ENCODE measurements around the gene VTI1A. TPM values are rescaled to one million over a fixed set of nuclear protein-coding genes. Genes with fewer than 3 reads are reported as not detected.

The VTI1A gene
- total and polyA plus RNA-seq, 2 of the 8 experiments (the other 6 are each of a cell fraction or from before 2014, with no cell fraction given) = 6.0 to 20.0 TPM

- Histone ChIP-seq H3K9ac (replicated peaks in 1 of 4; ENCODE audit: extremely low read depth in 1 of 4, low read depth in 3 of 4, low read length in 3 of 4) (no peak overlapping the region), H3K79me1 (ENCODE audit: low read depth, low read length) (no peaks in the 10 kb centered on the region), H3K79me2 (ENCODE audit: control insufficient read depth in 1 of 2, insufficient read depth in 2 of 2, low read length in 2 of 2) (no peaks in the 10 kb centered on the region), H2AK5ac (ENCODE audit: low read depth, low read length) (no peak overlapping the region), H3K27ac (ENCODE audit: low read depth, low read length) (no peak overlapping the region), H2BK15ac (ENCODE audit: low read length) (no peak overlapping the region), H3K4me1 (replicated peaks in 1 of 4; ENCODE audit: control insufficient read depth in 3 of 4, insufficient read depth in 4 of 4, low read length in 3 of 4) (peaks cover 5 to 19% (median 10%) of the 10 kb centered on the region in 4 experiments; a peak in 6 of 7 replicates), H2BK120ac (replicated peaks; ENCODE audit: low read depth, low read length) (no peak overlapping the region), H3K9me3 (ENCODE audit: insufficient read depth in 2 of 2, low read depth in 1 of 2, low read length in 1 of 2) (no peaks in the 10 kb centered on the region), H3K23me2 (ENCODE audit: low read depth, low read length) (no peaks in the 10 kb centered on the region), H3K4me3 (ENCODE audit: extremely low read depth in 1 of 4, insufficient read depth in 2 of 4, low read depth in 3 of 4, low read length in 4 of 4) (no peak overlapping the region), H3K23ac (ENCODE audit: insufficient read length) (no peak overlapping the region), H3K56ac (replicated peaks; ENCODE audit: insufficient read length, low read depth, low read length) (no peak overlapping the region), H3K18ac (ENCODE audit: extremely low read depth, low read length) (no peak overlapping the region), H2AFZ (ENCODE audit: low read length) (no peak overlapping the region), H4K8ac (ENCODE audit: extremely low read depth, insufficient read depth, low read length) (no peak overlapping the region), H3K14ac (ENCODE audit: insufficient read length) (no peak overlapping the region), H3K36me3 (ENCODE audit: control insufficient read depth in 2 of 4, insufficient read depth in 4 of 4, low read length in 3 of 4) (no peaks in the 10 kb centered on the region; a peak in 1 of 8 replicates), H3K4me2 (ENCODE audit: insufficient read depth in 1 of 2, low read depth in 2 of 2, low read length in 2 of 2) (no peak overlapping the region), H2BK20ac (ENCODE audit: low read length) (no peak overlapping the region), H2BK5ac (ENCODE audit: low read depth, low read length) (no peak overlapping the region), H3K4ac (replicated peaks; ENCODE audit: insufficient read length, low read depth, low read length) (no peak overlapping the region), H4K20me1 (replicated peaks in 1 of 2; ENCODE audit: control insufficient read depth in 1 of 2, insufficient read depth in 2 of 2, low read length in 2 of 2) (no peaks in the 10 kb centered on the region), H4K91ac (replicated peaks; ENCODE audit: insufficient read length, low read length) (no peak overlapping the region), H3K27me3 (replicated peaks in 1 of 4; ENCODE audit: control insufficient read depth in 3 of 4, extremely low read depth in 1 of 4, insufficient read depth in 3 of 4, low read length in 3 of 4) (no peaks in the 10 kb centered on the region), H2BK12ac (ENCODE audit: low read depth, low read length) (no peak overlapping the region), H4K5ac (ENCODE audit: insufficient read length, low read depth, low read length) (no peak overlapping the region)
- TF ChIP-seq TBP (IDR thresholded peaks at IDR 0.05; ENCODE audit: low read depth, low read length) = no peak
- TF ChIP-seq RBBP5 (IDR thresholded peaks at IDR 0.05; ENCODE audit: borderline replicate concordance, low read depth, low read length) = no peak
- no peak for TF ChIP-seq CHD1 (IDR thresholded peaks at IDR 0.05; ENCODE audit: low read depth, low read length)
- TF ChIP-seq HDAC2 (IDR thresholded peaks at IDR 0.05; ENCODE audit: borderline replicate concordance in 1 of 2, low read depth in 2 of 2, low read length in 2 of 2) = no peak
- no peak for TF ChIP-seq NRF1 (IDR thresholded peaks at IDR 0.05; ENCODE audit: low read depth, low read length)
- no peak for TF ChIP-seq YY1 (IDR thresholded peaks at IDR 0.05; ENCODE audit: low read depth, low read length)
- TF ChIP-seq CREB1 (IDR thresholded peaks at IDR 0.05) = no peak
- no peak for TF ChIP-seq EGR1 (IDR thresholded peaks at IDR 0.05; ENCODE audit: borderline replicate concordance, low read depth, low read length)
- no peak for TF ChIP-seq CBX8 (IDR thresholded peaks at IDR 0.05; ENCODE audit: borderline replicate concordance, low read depth, low read length)
- TF ChIP-seq PHF8 (conservative IDR thresholded peaks at IDR 0.05; ENCODE audit: low read depth, low read length) = no peak
- ChIA-PET POLR2A (ENCODE audit: partially characterized antibody) (no interaction called here), CTCF (ENCODE audit: partially characterized antibody) (no interaction called here)
- no peak for FAIRE-seq
- no peak for DNase-seq (ENCODE audit: low read depth in 1 of 2, low spot score in 2 of 2)
- WGBS, 2 experiments (ENCODE audit: extremely low coverage in 1 of 2, insufficient coverage in 1 of 2, insufficient read length in 1 of 2, insufficient replicate concordance in 2 of 2, low coverage in 1 of 2, low lambda C conversion rate in 2 of 2, missing lambda C conversion rate in 1 of 2) = 95% methylated on average over 10 of the region's 10 CpGs; no CpG with 5 or more reads in 1 of the 2 experiments
Measured at GRCh38 chr10:112675560-112676083, 228.6 kb downstream of the VTI1A start.
